Ishikawa (cell line): Measurements from ENCODE around the gene ACTA2.

Experiments
- CEBPB ChIP-seq: IDR thresholded peaks from 2 replicates; pipeline ENCODE4 v1.6.1; 2012
- NFIC ChIP-seq: IDR thresholded peaks from 2 replicates; pipeline ENCODE4 v1.6.1; 2012
- RAD21 ChIP-seq: IDR thresholded peaks from 2 replicates; pipeline ENCODE4 v1.6.1; 2012; ENCODE audit warnings: low read depth
- REST ChIP-seq: IDR thresholded peaks from 2 replicates; pipeline ENCODE4 v1.6.1; 2012; ENCODE audit warnings: low read depth, mild to moderate bottlenecking
- USF1 ChIP-seq: IDR thresholded peaks from 2 replicates; pipeline ENCODE4 v1.6.1; 2012
- YY1 ChIP-seq: IDR thresholded peaks from 2 replicates; pipeline ENCODE4 v1.6.1; 2012; ENCODE audit warnings: low read depth
- TF ChIP-seq, protein P1 (sequence below): IDR thresholded peaks from 2 replicates; pipeline ENCODE4 v1.6.1; 2012

GRCh38 chr10:88934900-88935672 lies 17.5 kb downstream of the ACTA2 start:
- TF ChIP-seq REST (no peak), USF1 (no peak), NFIC (no peak), CEBPB (no peak), YY1 (peak; percentile 27; the same call in 1 of the 2 replicates), RAD21 (peak; percentile 97)
- TF ChIP-seq, protein P1, sequence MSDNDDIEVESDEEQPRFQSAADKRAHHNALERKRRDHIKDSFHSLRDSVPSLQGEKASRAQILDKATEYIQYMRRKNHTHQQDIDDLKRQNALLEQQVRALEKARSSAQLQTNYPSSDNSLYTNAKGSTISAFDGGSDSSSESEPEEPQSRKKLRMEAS = 0 out of 2 replicates have a peak, but pooled peaks have one; percentile 40
